RWPE2 (cell line): Measurements from ENCODE around the gene CACNA1B.

Source experiments
- ATAC-seq: fragments of 200-7000 bp; cut with Tn5 transposase; 3 replicates; pipeline ENCODE4 v1.9.1; 2021; ENCODE audit warnings: low read depth
- DNase-seq: peaks from one replicate; pipeline ENCODE4 v3.0.0-alpha.2; 2020; ENCODE audit warnings: low spot score
- H3K27ac ChIP-seq: fragments of 450-650 bp; 2 replicates; pipeline ENCODE4 v1.5.1; 2017; ENCODE audit warnings: mild to moderate bottlenecking; ENCODE audit not compliant: poor library complexity, severe bottlenecking
- H3K27me3 ChIP-seq: fragments of 250-450 bp; sonication (Bioruptor Pico); 2 replicates; pipeline ENCODE4 v1.5.1; 2021; ENCODE audit warnings: mild to moderate bottlenecking, moderate library complexity; ENCODE audit not compliant: insufficient read depth, poor library complexity, severe bottlenecking
- H3K36me3 ChIP-seq: fragments of 250-450 bp; sonication (Bioruptor Pico); 2 replicates; pipeline ENCODE4 v1.5.1; 2020; ENCODE audit warnings: low read depth, mild to moderate bottlenecking, moderate library complexity
- H3K4me1 ChIP-seq: fragments of 250-450 bp; sonication (Bioruptor Pico); 2 replicates; pipeline ENCODE4 v1.5.1; 2021; ENCODE audit warnings: mild to moderate bottlenecking, moderate library complexity; ENCODE audit not compliant: insufficient read depth, poor library complexity, severe bottlenecking
- H3K4me3 ChIP-seq: fragments of 250-450 bp; sonication (Bioruptor Pico); 2 replicates; pipeline ENCODE4 v1.5.1; 2021; ENCODE audit warnings: mild to moderate bottlenecking, moderate library complexity; ENCODE audit not compliant: severe bottlenecking
- H3K9me3 ChIP-seq: fragments of 250-450 bp; sonication (Bioruptor Pico); 2 replicates; pipeline ENCODE4 v1.5.1; 2021; ENCODE audit warnings: mild to moderate bottlenecking, moderate library complexity; ENCODE audit not compliant: severe bottlenecking
- CTCF ChIP-seq: fragments of 450-650 bp; IDR thresholded peaks from one replicate; pipeline ENCODE4 v1.5.1; 2017; ENCODE audit warnings: mild to moderate bottlenecking, moderate library complexity; ENCODE audit not compliant: poor library complexity, severe bottlenecking

CACNA1B gene

GRCh38 chr9:137866226-137867141, 11.1 kb upstream of the CACNA1B start:
- no peak for ATAC-seq
- no peak for DNase-seq
- no peak for TF ChIP-seq CTCF
- H3K9me3 ChIP-seq, result no peaks in the 10 kb centered on the region
- H3K4me3 ChIP-seq, result no peak overlapping the region
- H3K27me3 ChIP-seq, result no peaks in the 10 kb centered on the region
- no peak overlapping the region for H3K27ac ChIP-seq
- H3K36me3 ChIP-seq, result no peaks in the 10 kb centered on the region
- no peaks in the 10 kb centered on the region for H3K4me1 ChIP-seq

- no peaks in the 10 kb centered on the region for H3K27me3 ChIP-seq
- H3K4me3 ChIP-seq, result no peak overlapping the region
- no peak for TF ChIP-seq CTCF
- no peaks in the 10 kb centered on the region for H3K4me1 ChIP-seq
- no peak overlapping the region for H3K27ac ChIP-seq
- no peak for DNase-seq
- no peaks in the 10 kb centered on the region for H3K9me3 ChIP-seq
- no peaks in the 10 kb centered on the region for H3K36me3 ChIP-seq
- ATAC-seq, result no peak
These were observed 7.2 kb upstream of the CACNA1B start for GRCh38 chr9:137870432-137870831.

- DNase-seq (no peak), ATAC-seq (no peak)
- Histone ChIP-seq H3K9me3 (no peaks in the 10 kb centered on the region), H3K4me1 (no peaks in the 10 kb centered on the region), H3K27me3 (peaks cover 11% of the 10 kb centered on the region), H3K4me3 (no peak overlapping the region), H3K36me3 (no peaks in the 10 kb centered on the region), H3K27ac (no peak overlapping the region)
- TF ChIP-seq CTCF, result no peak
These were observed 5.3 kb upstream of the CACNA1B start for GRCh38 chr9:137872296-137872695.

- H3K4me3 ChIP-seq, result no peak overlapping the region
- DNase-seq (no peak), ATAC-seq (no peak)
- no peaks in the 10 kb centered on the region for H3K4me1 ChIP-seq
- H3K27ac ChIP-seq, result no peak overlapping the region
- no peaks in the 10 kb centered on the region for H3K36me3 ChIP-seq
- peaks cover 14% of the 10 kb centered on the region for H3K27me3 ChIP-seq
- no peaks in the 10 kb centered on the region for H3K9me3 ChIP-seq
- TF ChIP-seq CTCF, result no peak
These were observed 4.2 kb upstream of the CACNA1B start for GRCh38 chr9:137873408-137873807.

GRCh38 chr9:137873858-137874362, 3.7 kb upstream of the CACNA1B start:
- Histone ChIP-seq H3K27me3 (peaks cover 17% of the 10 kb centered on the region), H3K4me3 (no peak overlapping the region), H3K9me3 (no peaks in the 10 kb centered on the region), H3K27ac (no peak overlapping the region), H3K4me1 (no peaks in the 10 kb centered on the region), H3K36me3 (no peaks in the 10 kb centered on the region)
- no peak for DNase-seq
- no peak for ATAC-seq
- TF ChIP-seq CTCF, result no peak
